Measurements from ENCODE around the gene AKTIP.

AKTIP gene

DNA sequence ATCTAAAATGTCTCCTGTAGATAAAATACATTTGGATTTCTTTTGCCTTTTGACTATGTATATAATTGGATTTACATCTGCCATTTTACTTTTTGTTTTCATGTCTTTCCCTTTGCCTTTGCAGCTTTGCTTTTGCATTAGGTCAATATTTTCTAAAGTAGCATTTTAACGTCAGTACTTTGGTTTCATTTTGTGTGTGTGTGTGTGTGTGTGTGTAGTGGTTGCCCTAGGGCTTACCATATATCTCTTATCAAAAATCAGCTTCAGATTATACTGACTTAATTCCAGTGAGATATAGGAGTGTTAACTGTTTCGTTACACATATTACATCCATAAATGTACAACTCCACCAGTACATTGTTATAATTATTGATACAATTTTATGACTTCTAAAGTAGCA, 26.1 kb downstream of the AKTIP start:
- DNase-seq, result no peak

DNA sequence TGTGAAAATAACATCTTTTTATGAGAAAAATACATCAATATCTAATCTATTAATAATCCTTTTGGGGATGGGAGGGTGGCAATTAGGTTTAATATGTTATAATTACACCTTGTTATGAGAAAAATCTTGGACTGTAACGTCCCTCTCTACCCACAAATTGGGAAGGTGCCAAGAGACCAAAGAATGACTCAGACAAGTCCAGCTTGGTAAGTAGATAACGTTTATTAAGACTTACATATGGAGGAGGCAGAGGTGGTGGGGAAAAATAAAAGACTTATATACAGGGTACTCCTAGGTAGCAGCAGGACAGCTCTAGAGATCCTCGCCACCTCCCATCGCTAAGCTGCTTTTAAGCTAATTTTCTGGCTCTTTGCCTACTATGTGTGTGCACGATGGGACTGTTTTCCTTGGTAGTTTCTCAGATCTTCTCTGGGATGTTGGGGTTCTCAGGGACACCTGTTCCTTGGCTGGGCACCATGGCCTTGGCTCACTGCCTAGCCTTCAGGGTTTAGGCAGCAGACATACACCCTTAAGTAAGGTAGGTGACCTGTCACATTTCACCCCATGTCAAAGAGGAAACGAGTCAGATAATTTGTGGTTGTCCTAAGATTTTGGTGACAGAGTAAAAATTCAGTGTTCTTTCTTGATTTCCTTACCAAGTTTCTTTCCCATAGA, 37.3 kb downstream of the AKTIP start:
- DNase-seq, result no peak

DNA sequence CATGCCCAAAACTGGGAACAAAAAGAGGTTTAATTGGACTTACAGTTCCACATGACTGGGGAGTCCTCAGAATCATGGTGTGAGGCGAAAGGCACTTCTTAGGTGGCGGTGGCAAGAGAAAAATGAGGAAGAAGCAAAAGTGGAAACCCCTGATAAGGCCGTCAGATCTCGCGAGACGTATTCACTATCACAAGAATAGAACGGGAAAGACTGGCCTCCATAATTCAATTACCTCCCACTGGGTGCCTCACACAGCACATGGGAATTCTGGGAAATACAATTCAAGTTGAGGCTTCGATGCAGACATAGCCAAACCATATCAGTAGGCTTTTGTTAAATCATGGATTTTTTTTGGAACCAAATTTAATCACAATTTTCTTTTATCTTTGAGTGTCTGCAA, 44.4 kb downstream of the AKTIP start:
- DNase-seq, result no peak

DNA sequence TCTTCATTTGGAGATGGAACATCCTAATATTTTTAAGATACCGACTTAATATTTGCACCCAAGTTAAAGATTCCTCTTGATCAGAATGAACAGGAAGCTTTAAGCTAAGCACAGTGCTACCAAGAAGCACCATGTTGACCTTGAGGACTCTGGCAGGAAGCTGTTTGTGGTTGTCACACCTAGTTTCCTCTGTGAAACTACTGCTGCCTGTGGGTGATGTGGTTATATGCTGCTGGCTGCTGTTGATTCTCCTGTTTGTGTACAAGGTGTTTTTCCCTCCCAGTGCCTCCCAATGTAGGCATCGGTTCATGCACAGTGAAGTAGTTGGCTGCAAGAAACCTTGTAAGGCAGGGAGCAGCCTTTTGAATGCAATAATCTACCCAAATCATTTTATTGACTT, 45.3 kb downstream of the AKTIP start:
- peak; percentile 75 to 85 for DNase-seq

DNA sequence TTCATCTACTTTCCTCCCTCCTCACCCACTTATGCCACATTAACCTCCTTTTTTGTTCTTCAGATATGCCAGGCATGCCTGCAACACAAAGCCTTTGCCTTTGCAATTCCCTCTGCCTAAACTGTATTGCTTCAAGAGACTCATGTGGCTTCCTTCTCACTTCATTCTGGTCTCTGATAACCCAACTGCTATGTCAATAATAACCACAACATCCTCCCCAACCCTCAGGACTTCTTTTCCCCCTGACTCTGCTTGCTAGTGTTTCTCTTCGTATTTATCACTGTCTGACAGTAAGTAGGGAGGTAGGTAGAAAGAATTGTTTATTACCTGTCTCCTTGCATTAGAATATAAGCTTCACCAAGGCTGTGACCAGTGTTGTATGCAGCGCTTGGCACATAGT, 46.4 kb downstream of the AKTIP start:
- peak; percentile 28 to 75 for DNase-seq

DNA sequence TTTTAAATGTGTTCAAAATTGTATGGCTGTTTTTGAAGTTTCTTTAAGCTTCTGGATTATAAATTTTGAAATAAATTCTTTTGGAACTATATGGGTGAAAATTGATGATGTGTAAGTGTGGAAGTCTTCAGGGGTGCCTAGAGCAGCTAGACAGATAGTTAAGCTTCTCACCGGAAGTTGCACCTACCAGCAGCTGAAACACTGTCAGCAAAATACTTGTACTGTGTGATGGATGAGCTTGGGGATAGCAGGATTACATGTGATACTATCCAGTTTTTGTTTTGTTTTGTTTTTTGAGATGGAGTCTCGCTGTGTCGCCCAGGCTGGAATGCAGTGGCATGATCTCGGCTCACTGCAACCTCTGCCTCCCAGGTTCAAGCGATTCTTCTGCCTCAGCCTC, 49.1 kb downstream of the AKTIP start:
- DNase-seq, result peak; percentile 12 to 54

DNA sequence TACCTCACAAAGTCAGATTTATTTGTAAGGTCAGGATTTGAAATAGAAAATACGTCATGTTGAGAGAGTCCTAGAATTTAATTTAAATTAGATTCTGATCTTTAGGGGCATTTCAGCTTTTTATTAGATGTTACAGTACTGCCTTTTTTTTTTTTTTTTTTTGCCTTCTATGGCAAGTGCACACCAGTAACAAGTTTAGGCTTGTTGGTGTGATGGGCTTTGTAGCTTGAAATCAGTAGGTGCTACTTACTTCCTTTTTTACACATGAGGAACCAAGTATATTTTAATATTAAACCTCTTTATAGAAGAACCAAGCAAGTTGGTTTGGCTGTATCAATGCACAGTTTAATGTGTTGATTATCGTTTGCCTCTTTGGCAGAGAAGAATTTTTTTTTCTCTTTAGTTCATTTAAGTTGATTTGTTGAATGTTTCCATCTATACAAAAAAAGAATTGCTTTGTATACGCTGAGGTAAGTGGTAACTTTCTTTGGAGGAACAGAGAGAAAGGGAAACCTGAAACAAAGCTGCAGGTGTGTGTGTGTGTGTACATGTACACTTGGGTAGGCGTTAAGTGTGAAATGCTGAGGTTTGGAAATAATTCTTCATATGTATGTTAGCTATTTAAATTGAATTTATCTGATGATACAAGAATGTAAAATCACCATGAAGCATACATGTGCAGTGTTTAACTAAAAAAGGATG, 53.0 kb downstream of the AKTIP start:
- DNase-seq, result peak in 1 of 2 donors; percentile 26

DNA sequence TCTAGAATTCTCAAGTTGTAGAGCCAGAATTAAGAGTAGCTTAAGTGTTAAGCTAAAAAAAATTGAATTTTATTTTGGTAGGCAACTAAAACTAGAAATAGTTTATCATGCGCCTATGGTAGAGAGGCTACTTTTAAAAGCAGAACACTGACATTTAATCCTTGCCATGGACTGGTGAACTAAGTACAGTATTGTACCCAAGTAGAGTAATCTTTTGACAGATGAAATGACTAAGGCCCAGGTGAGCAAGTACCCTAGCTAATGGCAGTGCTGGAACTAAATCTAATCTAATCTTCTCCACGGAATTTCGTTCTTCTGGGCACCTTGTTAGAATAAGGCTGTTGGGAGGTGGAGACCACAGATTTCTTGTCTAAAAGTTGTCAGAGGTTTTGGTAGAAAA, 56.9 kb downstream of the AKTIP start:
- no peak for DNase-seq

DNA sequence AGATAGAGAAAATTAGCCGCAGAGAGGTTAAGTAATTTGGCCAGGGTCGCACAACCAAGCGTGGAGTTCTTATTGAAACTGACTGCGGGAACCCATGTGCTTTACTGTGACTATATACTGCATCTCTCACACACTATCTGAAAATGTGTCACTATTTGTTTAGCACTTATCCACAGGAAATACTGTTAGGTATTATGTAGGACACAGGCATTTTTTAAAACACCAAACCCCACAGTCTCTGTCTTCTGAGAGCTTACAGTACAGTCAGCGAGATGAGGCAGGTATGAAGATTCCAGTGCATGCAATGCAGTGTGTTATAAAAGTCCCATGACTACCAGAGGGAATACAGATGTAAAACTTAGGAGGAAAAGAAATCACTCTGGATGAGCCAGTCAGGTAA, 57.5 kb downstream of the AKTIP start:
- no peak for DNase-seq
